ENCODE results near the gene KLHL34. TPM values are rescaled to one million over a fixed set of nuclear protein-coding genes. Genes with fewer than 3 reads are reported as not detected.

The KLHL34 gene
- total RNA-seq, 4 donors from 2014 or later: 0.16 to 0.73 (median 0.67) TPM; not detected in 1

DNA sequence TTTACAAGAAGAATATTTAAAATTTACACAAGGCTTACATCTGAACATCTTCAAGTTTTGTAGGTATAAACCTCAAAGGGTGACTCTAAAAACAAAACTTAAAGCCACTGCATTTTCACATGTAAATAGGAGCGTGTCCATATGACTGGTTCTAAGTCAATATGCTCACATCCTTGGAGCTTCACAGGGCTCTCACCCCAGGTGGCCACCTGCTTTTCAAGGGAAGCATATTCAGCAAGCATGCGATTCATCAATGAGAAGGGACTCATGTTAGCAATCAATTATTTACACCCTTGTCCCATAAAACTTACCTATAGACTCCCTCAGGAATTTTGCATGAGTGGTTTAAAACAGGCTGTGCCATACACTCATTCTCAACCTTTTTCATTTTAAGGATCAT lies 17.8 kb upstream of the KLHL34 start:
- WGBS, 2 donors (ENCODE audit: low coverage in 1 of 2): 32 to 46% methylated on average over 2 of the region's 2 CpGs
- H3K27ac ChIP-seq: no peak overlapping the region
- H3K27me3 ChIP-seq: no peaks in the 10 kb centered on the region
- no peak for ATAC-seq
- no peaks in the 10 kb centered on the region for H3K9me3 ChIP-seq
- H3K4me1 ChIP-seq: no peaks in the 10 kb centered on the region
- no peak overlapping the region for H3K4me3 ChIP-seq
- H3K36me3 ChIP-seq: no peaks in the 10 kb centered on the region
- no peak for TF ChIP-seq POLR2A (IDR thresholded peaks at IDR 0.05)
- TF ChIP-seq POLR2AphosphoS5 (IDR thresholded peaks at IDR 0.05): no peak
- TF ChIP-seq, protein P1, sequence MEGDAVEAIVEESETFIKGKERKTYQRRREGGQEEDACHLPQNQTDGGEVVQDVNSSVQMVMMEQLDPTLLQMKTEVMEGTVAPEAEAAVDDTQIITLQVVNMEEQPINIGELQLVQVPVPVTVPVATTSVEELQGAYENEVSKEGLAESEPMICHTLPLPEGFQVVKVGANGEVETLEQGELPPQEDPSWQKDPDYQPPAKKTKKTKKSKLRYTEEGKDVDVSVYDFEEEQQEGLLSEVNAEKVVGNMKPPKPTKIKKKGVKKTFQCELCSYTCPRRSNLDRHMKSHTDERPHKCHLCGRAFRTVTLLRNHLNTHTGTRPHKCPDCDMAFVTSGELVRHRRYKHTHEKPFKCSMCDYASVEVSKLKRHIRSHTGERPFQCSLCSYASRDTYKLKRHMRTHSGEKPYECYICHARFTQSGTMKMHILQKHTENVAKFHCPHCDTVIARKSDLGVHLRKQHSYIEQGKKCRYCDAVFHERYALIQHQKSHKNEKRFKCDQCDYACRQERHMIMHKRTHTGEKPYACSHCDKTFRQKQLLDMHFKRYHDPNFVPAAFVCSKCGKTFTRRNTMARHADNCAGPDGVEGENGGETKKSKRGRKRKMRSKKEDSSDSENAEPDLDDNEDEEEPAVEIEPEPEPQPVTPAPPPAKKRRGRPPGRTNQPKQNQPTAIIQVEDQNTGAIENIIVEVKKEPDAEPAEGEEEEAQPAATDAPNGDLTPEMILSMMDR (IDR thresholded peaks at IDR 0.05): no peak
- TF ChIP-seq EP300 (IDR thresholded peaks at IDR 0.05): no peak

DNA sequence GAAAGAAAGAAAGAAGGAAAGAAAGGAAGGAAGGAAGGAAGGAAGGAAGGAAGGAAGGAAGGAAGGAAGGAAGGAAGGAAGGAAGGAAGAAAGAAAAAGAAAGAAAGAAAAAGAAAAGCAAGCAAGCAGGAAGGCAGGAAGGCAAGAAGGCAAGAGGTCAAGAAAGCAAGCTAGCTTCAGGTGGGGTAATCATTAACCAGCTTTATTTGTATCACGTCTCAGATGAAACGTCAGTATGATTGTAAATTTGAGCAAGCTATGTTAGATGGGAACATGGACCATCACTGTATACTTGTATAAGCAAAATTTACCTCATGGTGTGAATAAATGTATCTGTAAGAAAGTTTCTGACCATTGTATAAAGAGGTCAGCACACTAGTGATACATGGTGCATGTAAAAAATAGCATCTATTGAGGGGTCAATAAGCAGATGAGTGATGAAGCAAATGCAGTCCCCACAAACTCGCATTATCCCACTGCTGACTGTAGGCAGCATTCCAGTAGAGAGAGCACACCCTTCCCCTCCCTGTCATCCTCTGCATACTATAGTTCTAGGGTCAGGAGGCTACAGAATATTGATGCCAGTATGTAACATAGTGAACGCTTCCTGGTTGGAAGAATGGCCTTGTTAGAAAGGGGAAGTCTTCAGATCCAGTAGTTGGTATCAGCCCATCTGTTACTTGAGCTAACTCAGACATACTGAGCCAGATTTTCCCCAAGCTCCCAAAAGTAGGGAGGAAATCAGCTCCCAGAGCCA lies 16.5 kb upstream of the KLHL34 start:
- Histone ChIP-seq H3K4me1 (no peaks in the 10 kb centered on the region), H3K27ac (no peak overlapping the region), H3K36me3 (no peaks in the 10 kb centered on the region), H3K27me3 (no peaks in the 10 kb centered on the region), H3K9me3 (no peaks in the 10 kb centered on the region), H3K4me3 (no peak overlapping the region)
- no peak for TF ChIP-seq EP300 (IDR thresholded peaks at IDR 0.05)
- TF ChIP-seq, protein P1 (IDR thresholded peaks at IDR 0.05): no peak
- TF ChIP-seq POLR2AphosphoS5 (IDR thresholded peaks at IDR 0.05): no peak
- no peak for TF ChIP-seq POLR2A (IDR thresholded peaks at IDR 0.05)
- WGBS, 2 donors (ENCODE audit: low coverage in 1 of 2): 72 to 100% methylated on average over 2 to 4 of the region's 4 CpGs
- no peak for ATAC-seq

DNA sequence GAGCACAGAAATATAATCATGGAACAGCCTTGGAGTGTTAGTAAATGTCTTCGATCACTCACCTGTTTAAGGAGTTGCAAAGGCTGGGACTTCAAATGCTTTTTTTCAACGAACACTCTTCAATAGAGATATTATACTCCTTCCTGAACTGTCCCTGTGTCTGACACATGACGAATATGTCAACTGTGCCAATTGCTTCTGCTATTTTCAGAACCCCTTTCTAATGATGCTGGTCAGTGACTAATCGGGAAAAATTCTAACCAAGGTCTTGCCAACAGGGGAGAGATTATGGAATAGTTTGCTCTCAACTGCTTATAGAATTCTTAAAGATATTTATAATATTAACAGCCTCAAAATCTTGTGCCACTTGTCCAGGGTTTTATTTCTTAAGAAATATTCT lies 8.5 kb upstream of the KLHL34 start:
- ATAC-seq: no peak
- H3K4me1 ChIP-seq: no peaks in the 10 kb centered on the region

DNA sequence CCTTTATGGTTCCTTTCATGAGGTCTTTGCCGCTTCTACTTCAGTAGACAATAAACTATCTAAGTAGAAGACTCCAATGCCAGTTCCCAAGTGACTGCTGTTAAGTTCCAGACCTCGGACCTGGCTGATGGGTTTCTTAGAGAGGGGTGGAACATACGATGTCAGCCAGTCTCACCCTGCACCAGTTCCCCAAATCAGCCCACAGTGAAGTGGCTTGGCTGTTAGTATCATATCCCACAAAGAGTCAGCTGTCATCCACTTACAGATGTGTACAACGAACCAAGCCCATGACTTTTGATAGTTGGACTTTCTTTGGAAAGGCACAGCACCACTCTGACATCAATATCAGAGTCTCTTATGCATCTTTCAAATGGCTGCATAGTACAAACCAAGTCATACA lies 8.1 kb upstream of the KLHL34 start:
- ATAC-seq: no peak
- no peaks in the 10 kb centered on the region for H3K36me3 ChIP-seq
- H3K27me3 ChIP-seq: no peaks in the 10 kb centered on the region
- no peak overlapping the region for H3K27ac ChIP-seq
- WGBS, 2 donors (ENCODE audit: low coverage in 1 of 2): 70 to 83% methylated on average over 2 to 3 of the region's 4 CpGs
- H3K4me1 ChIP-seq: no peaks in the 10 kb centered on the region
- H3K4me3 ChIP-seq: no peak overlapping the region
- H3K9me3 ChIP-seq: no peaks in the 10 kb centered on the region
- TF ChIP-seq, protein P1 (IDR thresholded peaks at IDR 0.05): no peak
- TF ChIP-seq EP300 (IDR thresholded peaks at IDR 0.05) (no peak), POLR2A (IDR thresholded peaks at IDR 0.05) (no peak), POLR2AphosphoS5 (IDR thresholded peaks at IDR 0.05) (no peak)

More for the DNA sequence above, 8.5 kb upstream of the KLHL34 start:
- no peak for TF ChIP-seq POLR2AphosphoS5 (IDR thresholded peaks at IDR 0.05)
- no peaks in the 10 kb centered on the region for H3K36me3 ChIP-seq
- 52 to 58% methylated on average over 2 to 4 of the region's 4 CpGs for WGBS, 2 donors (ENCODE audit: low coverage in 1 of 2)
- no peaks in the 10 kb centered on the region for H3K9me3 ChIP-seq
- no peaks in the 10 kb centered on the region for H3K27me3 ChIP-seq
- no peak overlapping the region for H3K4me3 ChIP-seq
- H3K27ac ChIP-seq: no peak overlapping the region

DNA sequence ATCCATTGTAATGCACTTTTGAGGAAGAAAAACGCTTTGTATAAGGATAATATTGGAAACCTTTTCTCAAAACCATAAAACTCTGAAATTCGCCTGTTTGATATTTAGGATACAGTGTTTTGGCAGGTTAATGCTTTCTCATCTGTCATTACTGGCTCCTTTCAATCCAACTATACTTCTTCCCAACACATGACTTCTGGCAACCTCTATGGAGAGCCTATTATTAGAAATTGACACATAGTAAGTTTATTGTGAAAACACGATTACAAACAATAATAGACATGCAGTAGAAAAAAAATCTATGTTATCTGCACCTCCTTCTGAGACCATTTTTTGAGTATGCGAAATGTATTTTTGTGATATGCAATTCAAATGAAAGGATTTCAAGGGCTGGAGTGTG lies 4.6 kb upstream of the KLHL34 start:
- no peak for TF ChIP-seq POLR2A (IDR thresholded peaks at IDR 0.05)
- TF ChIP-seq, protein P1 (IDR thresholded peaks at IDR 0.05): no peak
- TF ChIP-seq POLR2AphosphoS5 (IDR thresholded peaks at IDR 0.05): no peak
- no peak for TF ChIP-seq EP300 (IDR thresholded peaks at IDR 0.05)
- 75 to 85% methylated on average over 4 of the region's 4 CpGs for WGBS, 2 donors (ENCODE audit: low coverage in 1 of 2)
- Histone ChIP-seq H3K27ac (no peak overlapping the region), H3K4me1 (peaks cover 0 to 10% (median 0%) of the 10 kb centered on the region in 3 donors), H3K4me3 (no peak overlapping the region), H3K36me3 (no peaks in the 10 kb centered on the region), H3K27me3 (no peaks in the 10 kb centered on the region), H3K9me3 (no peaks in the 10 kb centered on the region)
- ATAC-seq: no peak

Data from gastroesophageal sphincter (tissue), 4 donors.